Activated CD4-positive, alpha-beta memory T cell treated with anti-CD3 and anti-CD28 coated beads, Interleukin-2, amount 10 ng/mL, durations not matched to agents 7 days and 5 days (primary cell): ENCODE data around the gene CYP2A6. TPM values are rescaled to one million over a fixed set of nuclear protein-coding genes. Genes with fewer than 3 reads are reported as not detected.
A peak's percentile ranks its signal among the peaks of the same experiment; 100 is the strongest.
"Not testable (repeated sequence)": the region's sequence is repeated elsewhere in the genome, so short reads cannot be mapped to it uniquely, and the experiment has no call there.

Experiments used
- CTCF ChIA-PET: fragments of 350-600 bp; sonication (Branson Sonifier 250); formaldehyde crosslinking; loops from one replicate; lab custom pipeline; 2021; ENCODE audit warnings: antibody characterized with exemption, inconsistent platforms; lab: Charles Lee
- POLR2A ChIA-PET: fragments of 350-600 bp; sonication (Branson Sonifier 250); formaldehyde crosslinking; loops from one replicate; lab custom pipeline; 2021; ENCODE audit warnings: antibody characterized with exemption; lab: Charles Lee
- DNase-seq: peaks from one replicate; pipeline ENCODE4 v3.0.0-alpha.2; 2020
- H3K27ac Mint-ChIP-seq: one replicate; pipeline ENCODE4 v1.8.0; 2021; ENCODE audit warnings: mild to moderate bottlenecking, mixed read lengths
- H3K27me3 Mint-ChIP-seq: one replicate; pipeline ENCODE4 v1.8.0; 2021; ENCODE audit warnings: mixed read lengths
- H3K36me3 Mint-ChIP-seq: one replicate; pipeline ENCODE4 v1.8.0; 2021; ENCODE audit warnings: low read depth, mixed read lengths
- H3K4me1 Mint-ChIP-seq: one replicate; pipeline ENCODE4 v1.8.0; 2021; ENCODE audit warnings: mixed read lengths
- H3K4me3 Mint-ChIP-seq: one replicate; pipeline ENCODE4 v1.8.0; 2021; ENCODE audit warnings: mild to moderate bottlenecking, mixed read lengths
- H3K9me3 Mint-ChIP-seq: one replicate; pipeline ENCODE4 v1.8.0; 2021; ENCODE audit warnings: mixed read lengths
- total RNA-seq, 2 experiments: library from RNA; stranded (reverse); gene quantifications; one replicate each; pipeline ENCODE4 v1.2.3, GENCODE V29; 2021

CYP2A6 gene
- total RNA-seq, 2 experiments from 2014 or later = not detected

DNA sequence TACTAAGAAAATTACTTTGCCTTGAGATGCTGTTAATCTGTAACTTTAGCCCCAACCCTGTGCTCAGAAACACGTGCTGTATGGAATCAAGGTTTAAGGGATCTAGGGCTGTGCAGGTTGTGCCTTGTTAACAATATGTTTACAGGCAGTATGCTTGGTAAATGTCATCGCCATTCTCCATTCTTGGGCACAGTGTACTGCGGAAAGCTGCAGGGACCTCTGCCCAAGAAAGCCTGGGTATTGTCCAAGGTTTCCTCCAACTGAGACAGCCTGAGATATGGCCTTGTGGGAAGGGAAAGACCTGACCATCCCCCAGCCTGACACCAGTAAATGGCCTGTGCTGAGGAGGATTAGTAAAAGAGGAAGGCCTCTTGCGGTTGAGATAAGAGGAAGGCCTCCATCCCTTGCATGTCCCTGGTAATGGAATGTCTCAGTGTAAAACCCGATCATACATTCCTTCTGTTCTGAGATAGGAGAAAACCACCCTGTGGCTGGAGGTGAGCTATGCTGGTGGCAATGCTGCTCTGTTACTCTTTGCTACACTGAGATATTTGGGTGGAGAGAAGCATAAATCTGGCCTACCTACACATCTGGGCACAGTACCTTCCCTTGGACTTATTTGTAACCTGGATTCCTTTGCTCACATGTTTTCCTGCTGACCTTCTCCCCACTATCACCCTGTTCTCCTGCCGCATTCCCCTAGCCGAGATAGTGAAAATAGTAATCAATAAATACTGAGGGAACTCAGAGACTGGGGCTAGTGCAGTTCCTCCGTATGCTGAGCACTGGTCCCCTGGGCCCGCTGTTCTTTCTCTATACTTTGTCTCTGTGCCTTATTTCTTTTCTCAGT lies 27.3 kb downstream of the CYP2A6 start:
- H3K27ac Mint-ChIP-seq, CTCF ChIA-PET, H3K9me3 Mint-ChIP-seq, H3K27me3 Mint-ChIP-seq, H3K4me3 Mint-ChIP-seq, POLR2A ChIA-PET, H3K36me3 Mint-ChIP-seq: not testable (repeated sequence)
- DNase-seq = peak; percentile 6
- peaks cover 43% of the 10 kb centered on the region for H3K4me1 Mint-ChIP-seq

DNA sequence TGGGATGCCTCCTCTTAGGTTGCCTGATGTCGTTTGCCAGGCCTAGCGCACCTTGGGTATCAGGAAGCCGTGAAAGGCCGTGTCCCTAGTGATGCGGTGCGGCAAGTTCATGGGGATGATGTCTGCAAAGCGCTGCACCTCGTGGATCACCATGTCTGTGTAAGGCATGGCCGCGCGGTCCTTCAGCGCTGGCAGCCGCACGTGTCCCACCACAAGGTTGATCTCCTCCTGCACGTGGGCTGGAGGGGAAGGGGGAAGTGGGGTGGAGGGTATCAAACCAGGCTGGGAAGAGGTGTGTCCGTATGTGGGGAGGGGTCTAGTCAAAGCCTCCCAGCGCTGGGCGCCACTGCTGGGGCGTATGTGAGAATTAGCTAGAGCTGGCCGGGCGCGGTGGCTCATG lies 28.1 kb downstream of the CYP2A6 start:
- H3K36me3 Mint-ChIP-seq = peaks cover 7% of the 10 kb centered on the region
- POLR2A ChIA-PET = no interaction called here
- CTCF ChIA-PET = no interaction called here
- H3K27me3 Mint-ChIP-seq = no peaks in the 10 kb centered on the region
- H3K9me3 Mint-ChIP-seq = peaks cover 7% of the 10 kb centered on the region
- no peak overlapping the region for H3K4me3 Mint-ChIP-seq
- no peak overlapping the region for H3K27ac Mint-ChIP-seq
- peak; percentile 12 for DNase-seq
- H3K4me1 Mint-ChIP-seq = peaks cover 43% of the 10 kb centered on the region

DNA sequence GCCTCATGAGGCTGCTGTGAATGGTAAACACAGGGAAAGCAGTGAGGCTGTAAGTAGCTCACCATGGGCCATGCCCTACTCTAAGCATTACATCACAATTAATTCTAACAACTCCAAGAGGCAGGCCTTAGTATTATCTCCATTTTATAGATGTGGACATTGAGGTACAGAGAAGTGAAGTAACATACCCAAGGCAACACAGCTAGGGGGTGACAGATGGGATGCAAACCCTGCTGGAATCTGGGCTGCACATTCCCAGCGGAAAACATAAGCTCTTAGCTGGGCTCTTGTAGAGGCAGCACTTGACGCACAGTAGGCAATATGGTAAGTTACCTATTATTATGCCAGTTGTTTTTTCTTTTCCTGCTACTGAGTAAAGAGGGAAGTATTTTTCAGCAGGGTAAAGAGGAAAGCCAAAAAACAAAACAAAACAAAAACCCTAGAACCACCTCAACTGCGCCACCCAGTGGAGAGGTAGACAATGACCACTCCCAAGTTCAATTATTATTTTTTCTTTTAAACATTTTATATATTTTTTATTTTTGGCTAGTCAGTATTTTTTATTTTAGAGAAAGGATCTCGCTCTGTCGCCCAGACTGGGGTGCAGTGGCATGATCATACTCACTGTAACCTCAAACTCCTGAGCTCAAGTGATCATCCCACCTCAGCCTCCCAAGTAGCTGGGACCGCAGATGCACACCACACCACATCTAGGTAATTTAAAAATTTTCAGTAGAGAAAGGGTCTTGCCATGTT lies 30.6 kb downstream of the CYP2A6 start:
- peak overlapping the region; percentile 37 for H3K27ac Mint-ChIP-seq
- not testable (repeated sequence) for H3K9me3 Mint-ChIP-seq, H3K4me3 Mint-ChIP-seq, H3K27me3 Mint-ChIP-seq, H3K36me3 Mint-ChIP-seq
- H3K4me1 Mint-ChIP-seq = peaks cover 28% of the 10 kb centered on the region
- CTCF ChIA-PET = interaction anchor here (0.8 to 3.1 kb wide), 15 partner anchors 14 to 934 kb away, joined by 3 to 56 read pairs (median 4); partner anchors contain the start of genes ACTMAP, EGLN2 and SNRPA
- POLR2A ChIA-PET = interaction anchor here (0.9 to 2.9 kb wide), 5 partner anchors 12 to 157 kb away, joined by 3 to 15 read pairs (median 3); partner anchors contain the start of genes EGLN2 and RAB4B
- peak; percentile 67 for DNase-seq

DNA sequence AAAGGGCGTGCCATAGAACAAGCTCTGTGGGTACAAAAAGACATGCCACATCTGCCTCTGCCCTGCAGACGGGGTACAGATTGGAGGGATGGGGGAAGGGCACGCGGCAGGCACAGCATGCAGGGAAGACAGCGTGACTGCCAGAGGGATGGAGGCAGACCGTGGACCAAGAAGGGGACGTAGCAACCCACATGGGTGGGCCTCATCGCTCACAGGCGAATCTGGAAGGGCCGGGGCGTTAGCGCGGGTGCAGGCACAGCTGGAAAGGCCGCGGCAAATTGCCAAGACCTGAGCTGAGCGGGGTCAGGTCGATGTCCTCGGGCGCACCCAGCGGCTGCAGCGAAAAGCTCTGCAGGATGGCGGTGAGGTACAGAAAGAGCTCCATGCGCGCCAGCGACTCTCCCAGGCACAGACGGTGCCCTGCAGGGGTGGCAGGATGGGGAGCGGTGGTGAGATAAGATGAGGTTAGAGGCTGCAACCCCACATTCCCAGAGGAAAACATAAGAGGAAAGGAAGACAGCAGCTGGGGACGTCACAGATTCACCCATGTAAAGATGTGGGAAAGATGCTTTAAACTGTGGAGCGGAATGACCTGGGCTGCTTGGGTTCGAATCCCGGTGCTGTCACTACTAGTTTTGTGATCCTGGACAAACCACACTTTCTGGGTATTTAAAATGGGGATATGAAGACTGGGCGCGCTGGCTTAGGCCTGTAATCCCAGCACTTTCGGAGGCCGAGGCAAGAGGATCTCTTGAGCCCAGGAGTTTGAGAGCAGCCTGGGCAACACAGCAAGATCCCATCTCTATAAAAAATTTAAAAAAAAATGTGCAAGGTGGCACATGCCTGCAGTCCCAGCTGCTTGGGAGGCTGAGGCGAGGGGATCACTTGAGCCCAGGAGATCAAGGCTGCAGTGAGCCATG lies 31.5 kb downstream of the CYP2A6 start:
- peak; percentile 70 for DNase-seq
- peak overlapping the region; percentile 65 for H3K4me3 Mint-ChIP-seq
- peaks cover 24% of the 10 kb centered on the region for H3K4me1 Mint-ChIP-seq
- not testable (repeated sequence) for H3K36me3 Mint-ChIP-seq, H3K9me3 Mint-ChIP-seq
- H3K27me3 Mint-ChIP-seq = peaks cover 16% of the 10 kb centered on the region
- peak overlapping the region; percentile 61 for H3K27ac Mint-ChIP-seq
- CTCF ChIA-PET = interaction anchor here (0.8 to 3.1 kb wide), 12 partner anchors 13 to 935 kb away, joined by 3 to 56 read pairs (median 5); partner anchors contain the start of genes ACTMAP, EGLN2 and SNRPA
- POLR2A ChIA-PET = interaction anchor here (0.9 to 2.9 kb wide), 5 partner anchors 12 to 156 kb away, joined by 3 to 15 read pairs (median 3); partner anchors contain the start of genes EGLN2 and RAB4B

DNA sequence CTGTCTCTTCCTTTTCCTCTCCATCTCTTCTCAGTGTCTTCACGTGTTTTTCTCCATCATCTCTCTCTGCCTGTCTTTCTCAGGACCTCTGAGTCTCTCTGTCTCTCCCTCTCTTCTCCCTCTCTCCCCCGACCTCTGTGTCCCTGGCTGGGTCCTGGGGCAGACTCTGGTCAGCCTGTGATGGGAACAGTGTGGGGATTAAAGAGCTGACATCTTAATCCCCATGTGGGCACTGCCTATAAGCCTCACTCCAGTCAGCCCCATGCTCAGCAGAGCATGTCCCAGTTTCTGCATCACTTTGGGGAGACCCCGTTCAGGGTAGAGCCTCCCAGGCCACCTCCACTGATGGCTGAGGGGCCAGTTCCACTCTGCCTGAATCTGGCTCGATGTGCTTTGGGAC lies 35.0 kb downstream of the CYP2A6 start:
- no peaks in the 10 kb centered on the region for H3K9me3 Mint-ChIP-seq
- DNase-seq = no peak
- no peak overlapping the region for H3K27ac Mint-ChIP-seq
- peaks cover 34% of the 10 kb centered on the region for H3K27me3 Mint-ChIP-seq
- POLR2A ChIA-PET = no interaction called here
- CTCF ChIA-PET = interaction anchor here (0.6 kb wide), 1 partner anchor 317 kb away, joined by 3 read pairs; no protein-coding TSS in a partner anchor
- H3K4me3 Mint-ChIP-seq = no peak overlapping the region
- H3K4me1 Mint-ChIP-seq = peaks cover 39% of the 10 kb centered on the region
- H3K36me3 Mint-ChIP-seq = peaks cover 6% of the 10 kb centered on the region

DNA sequence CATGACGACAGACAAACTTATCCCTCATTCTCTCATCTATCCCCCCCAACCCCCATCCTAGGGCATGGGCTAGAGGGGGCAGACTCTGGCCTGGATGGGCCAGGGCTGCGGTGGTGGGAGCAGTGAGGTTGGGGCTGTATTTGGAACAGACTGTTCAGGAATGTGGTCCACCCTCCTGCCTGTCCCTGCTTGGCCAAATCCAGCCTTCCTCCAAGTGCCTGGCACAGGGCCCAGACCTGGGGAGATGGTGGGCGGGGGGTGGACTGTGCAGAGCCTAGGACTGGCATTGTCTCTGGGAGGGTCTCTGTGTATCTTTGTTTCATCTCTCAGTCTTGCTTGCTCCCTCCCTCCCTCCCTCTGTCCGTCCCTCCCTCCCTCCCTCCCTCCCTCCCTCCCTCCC lies 37.1 kb downstream of the CYP2A6 start:
- no peaks in the 10 kb centered on the region for H3K9me3 Mint-ChIP-seq
- no peak for DNase-seq
- peaks cover 34% of the 10 kb centered on the region for H3K27me3 Mint-ChIP-seq
- ChIA-PET CTCF (no interaction called here), POLR2A (interaction anchor here (1.6 kb wide), 1 partner anchor 36 kb away, joined by 4 read pairs; the partner anchor contains the start of gene RAB4B)
- peaks cover 26% of the 10 kb centered on the region for H3K36me3 Mint-ChIP-seq
- no peak overlapping the region for H3K27ac Mint-ChIP-seq
- no peak overlapping the region for H3K4me3 Mint-ChIP-seq
- H3K4me1 Mint-ChIP-seq = peaks cover 39% of the 10 kb centered on the region

- ChIA-PET CTCF (interaction anchor here (0.6 to 1.0 kb wide), 4 partner anchors 10 to 1046 kb away, joined by 3 to 4 read pairs (median 3); partner anchors contain the start of genes COQ8B and ITPKC), POLR2A (interaction anchor here (1.6 kb wide), 1 partner anchor 35 kb away, joined by 4 read pairs; the partner anchor contains the start of gene RAB4B)
- H3K4me3 Mint-ChIP-seq = peak overlapping the region; percentile 5
- not testable (repeated sequence) for H3K9me3 Mint-ChIP-seq, H3K27ac Mint-ChIP-seq, DNase-seq
- peaks cover 32% of the 10 kb centered on the region for H3K36me3 Mint-ChIP-seq
- peaks cover 39% of the 10 kb centered on the region for H3K4me1 Mint-ChIP-seq
- H3K27me3 Mint-ChIP-seq = peaks cover 34% of the 10 kb centered on the region
Measured at GRCh38 chr19:40812571-40812970, 37.7 kb downstream of the CYP2A6 start.

- Mint-ChIP-seq H3K4me1 (peaks cover 47% of the 10 kb centered on the region), H3K4me3 (peak overlapping the region; percentile 49), H3K36me3 (peaks cover 41% of the 10 kb centered on the region), H3K9me3 (no peaks in the 10 kb centered on the region), H3K27me3 (peaks cover 34% of the 10 kb centered on the region), H3K27ac (no peak overlapping the region)
- POLR2A ChIA-PET = interaction anchor here (0.6 to 1.6 kb wide), 5 partner anchors 9 to 64 kb away, joined by 3 to 4 read pairs (median 4); partner anchors contain the start of genes ACTMAP, EGLN2 and RAB4B
- CTCF ChIA-PET = interaction anchor here (0.6 to 1.0 kb wide), 3 partner anchors 9 to 95 kb away, joined by 3 to 4 read pairs (median 3); partner anchors contain the start of genes COQ8B and ITPKC
- no peak for DNase-seq
Measured at GRCh38 chr19:40811478-40812341, 38.5 kb downstream of the CYP2A6 start.

DNA sequence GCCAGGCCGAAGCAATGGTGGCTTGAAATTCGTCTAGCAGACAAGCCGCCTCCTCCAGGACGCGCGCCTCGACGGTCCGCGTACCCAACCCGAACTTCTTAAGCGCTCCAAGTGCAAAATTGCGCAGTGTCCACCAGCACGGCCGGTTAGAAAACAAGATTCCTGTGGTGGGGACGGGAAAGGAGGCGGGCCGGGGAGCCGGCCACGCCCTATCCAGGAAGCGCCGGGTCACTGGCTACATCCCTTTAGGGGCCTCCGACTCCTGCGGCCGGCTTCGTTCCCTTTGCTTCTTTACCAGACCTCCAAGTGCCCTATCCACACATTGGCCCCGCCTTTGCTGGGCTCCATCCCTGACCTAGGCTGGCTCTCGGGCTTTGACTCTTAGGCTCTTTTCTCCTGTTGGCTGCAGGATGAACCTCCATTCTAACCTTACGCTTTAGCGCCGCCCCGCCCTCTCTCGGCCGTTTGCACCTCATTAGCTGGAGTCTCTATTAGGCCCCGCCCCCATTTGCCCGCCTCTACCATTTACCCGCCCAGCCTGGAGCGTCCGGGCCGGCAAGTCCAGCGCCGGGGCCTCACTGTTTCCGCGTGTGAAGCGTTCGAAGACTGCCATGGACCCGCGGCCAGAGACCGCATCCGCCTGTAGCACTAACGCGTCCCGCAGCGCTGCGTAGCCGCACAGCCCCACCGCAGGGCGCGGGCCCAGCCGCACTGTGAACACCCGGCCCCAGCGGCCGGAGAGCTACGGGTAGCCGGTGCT lies 39.4 kb downstream of the CYP2A6 start:
- POLR2A ChIA-PET = interaction anchor here (0.6 to 1.5 kb wide), 4 partner anchors 8 to 63 kb away, joined by 3 to 4 read pairs (median 4); partner anchors contain the start of genes ACTMAP and EGLN2
- not testable (repeated sequence) for H3K9me3 Mint-ChIP-seq

DNA sequence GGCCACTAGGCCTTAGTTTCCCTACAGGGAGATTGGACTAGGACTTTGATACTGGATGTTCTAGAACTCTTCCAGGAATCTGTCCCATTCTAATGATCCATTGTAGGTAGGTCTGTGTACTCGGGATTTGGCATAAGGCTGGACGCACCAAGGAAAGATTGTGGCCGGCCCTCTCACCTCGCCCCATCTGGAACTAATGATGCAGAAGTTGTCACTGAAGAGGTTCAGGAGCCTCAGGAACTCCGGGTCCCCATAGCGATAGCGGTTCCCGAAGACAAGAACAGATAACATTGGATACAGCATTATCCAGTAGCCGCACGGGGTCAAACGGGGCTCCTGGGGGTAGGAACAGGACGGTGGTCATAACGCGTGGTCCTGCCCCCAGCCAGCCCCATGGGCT lies 40.1 kb downstream of the CYP2A6 start:
- ChIA-PET POLR2A (no interaction called here), CTCF (no interaction called here)
- Mint-ChIP-seq H3K4me1 (peaks cover 62% of the 10 kb centered on the region), H3K36me3 (peaks cover 44% of the 10 kb centered on the region), H3K27ac (no peak overlapping the region), H3K9me3 (no peaks in the 10 kb centered on the region), H3K4me3 (peak overlapping the region; percentile 51), H3K27me3 (peaks cover 29% of the 10 kb centered on the region)
- DNase-seq = no peak

More for the DNA sequence above, 39.4 kb downstream of the CYP2A6 start:
- CTCF ChIA-PET = not testable (repeated sequence)
- Mint-ChIP-seq H3K27ac (peak overlapping the region; percentile 66), H3K4me3 (peak overlapping the region; percentile 87), H3K27me3 (peaks cover 32% of the 10 kb centered on the region), H3K4me1 (peaks cover 56% of the 10 kb centered on the region), H3K36me3 (peaks cover 42% of the 10 kb centered on the region)
- DNase-seq = peak; percentile 72
